ENCODE data around the gene ACOX3.
A peak's percentile ranks its signal among the peaks of the same experiment; 100 is the strongest.

ACOX3 gene

GRCh38 chr4:8385106-8385505 is 55.4 kb downstream of the ACOX3 start:
- DNase-seq: no peak

- DNase-seq: no peak
Measured at GRCh38 chr4:8384397-8385060, 56.0 kb downstream of the ACOX3 start.

- no peak for DNase-seq
Measured at GRCh38 chr4:8383451-8384160, 56.9 kb downstream of the ACOX3 start.

GRCh38 chr4:8383016-8383415 is 57.5 kb downstream of the ACOX3 start:
- no peak for DNase-seq

- no peak for DNase-seq
Measured at GRCh38 chr4:8381814-8382581, 58.5 kb downstream of the ACOX3 start.

- DNase-seq: no peak
Measured at GRCh38 chr4:8380511-8381415, 59.8 kb downstream of the ACOX3 start.

- no peak for DNase-seq
Measured at GRCh38 chr4:8379771-8380170, 60.8 kb downstream of the ACOX3 start.

- DNase-seq: peak; percentile 3
Measured at GRCh38 chr4:8379281-8379680, 61.2 kb downstream of the ACOX3 start.

- DNase-seq: no peak
Measured at GRCh38 chr4:8378776-8379175, 61.7 kb downstream of the ACOX3 start.

- peak; percentile 2 for DNase-seq
Measured at GRCh38 chr4:8378101-8378724, 62.3 kb downstream of the ACOX3 start.

GRCh38 chr4:8377103-8378075 is 63.1 kb downstream of the ACOX3 start:
- DNase-seq: peak; percentile 7

- DNase-seq: peak; percentile 2
Measured at GRCh38 chr4:8376361-8377102, 64.0 kb downstream of the ACOX3 start.

- no peak for DNase-seq
Measured at GRCh38 chr4:8374851-8375649, 65.5 kb downstream of the ACOX3 start.

- no peak for DNase-seq
Measured at GRCh38 chr4:8373973-8374545, 66.5 kb downstream of the ACOX3 start.

GRCh38 chr4:8373270-8373972 is 67.1 kb downstream of the ACOX3 start:
- no peak for DNase-seq

GRCh38 chr4:8372506-8372905 is 68.0 kb downstream of the ACOX3 start:
- DNase-seq: no peak

- no peak for DNase-seq
Measured at GRCh38 chr4:8371596-8371995, 68.9 kb downstream of the ACOX3 start.

- no peak for DNase-seq
Measured at GRCh38 chr4:8370835-8371595, 69.5 kb downstream of the ACOX3 start.
